GM12801 (cell line): ENCODE data around the gene CFAP74.

Experiments
- TF ChIP-seq, protein P1 (sequence below): IDR thresholded peaks from one replicate; pipeline ENCODE4 v1.5.1; 2011; ENCODE audit warnings: control low read depth; ENCODE audit not compliant: insufficient read length; ENCODE audit errors: extremely low read depth

Gene CFAP74

DNA sequence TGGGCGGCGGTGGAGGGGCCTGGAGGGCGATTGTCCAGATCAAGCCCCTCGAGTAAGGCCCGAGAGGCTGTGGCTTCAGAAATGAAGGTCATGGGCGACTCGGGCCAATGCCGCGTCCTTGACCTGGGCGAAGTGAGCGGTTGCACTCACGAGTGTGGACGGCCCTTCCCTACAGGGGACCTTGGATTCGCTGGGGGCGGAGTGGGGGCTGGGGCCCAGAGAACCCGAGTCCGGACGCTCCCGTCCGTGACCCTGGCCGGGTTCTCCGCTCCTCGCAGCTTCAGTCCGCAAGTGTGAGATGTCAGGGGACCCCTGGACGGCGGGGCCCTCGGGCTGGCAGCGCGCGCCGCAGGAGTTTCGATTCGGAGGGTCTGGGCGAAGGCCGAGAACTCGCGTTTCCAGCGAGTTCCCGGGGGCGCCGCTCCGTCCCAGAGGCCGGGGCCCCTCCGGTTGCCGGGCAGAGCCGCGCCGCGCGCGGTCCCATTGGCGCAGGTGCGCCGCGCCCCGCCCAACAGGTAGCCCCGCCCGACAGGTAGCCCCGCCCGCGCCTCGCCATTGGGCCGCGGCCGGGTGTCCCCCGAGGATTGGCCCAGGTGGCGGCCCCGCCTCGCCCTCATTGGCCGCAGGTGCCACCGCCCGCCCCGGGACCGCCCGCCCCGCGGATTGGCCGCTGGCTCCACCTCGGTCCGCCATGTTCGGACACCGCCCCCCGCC is 46.3 kb upstream of the CFAP74 start, which contains the start of gene PRKCZ:
TSS of gene PRKCZ (plus strand) at position 694 of the 714 bp plus-strand sequence. CDS start 220 bp downstream, outside the sequence.
- TF ChIP-seq, protein P1, sequence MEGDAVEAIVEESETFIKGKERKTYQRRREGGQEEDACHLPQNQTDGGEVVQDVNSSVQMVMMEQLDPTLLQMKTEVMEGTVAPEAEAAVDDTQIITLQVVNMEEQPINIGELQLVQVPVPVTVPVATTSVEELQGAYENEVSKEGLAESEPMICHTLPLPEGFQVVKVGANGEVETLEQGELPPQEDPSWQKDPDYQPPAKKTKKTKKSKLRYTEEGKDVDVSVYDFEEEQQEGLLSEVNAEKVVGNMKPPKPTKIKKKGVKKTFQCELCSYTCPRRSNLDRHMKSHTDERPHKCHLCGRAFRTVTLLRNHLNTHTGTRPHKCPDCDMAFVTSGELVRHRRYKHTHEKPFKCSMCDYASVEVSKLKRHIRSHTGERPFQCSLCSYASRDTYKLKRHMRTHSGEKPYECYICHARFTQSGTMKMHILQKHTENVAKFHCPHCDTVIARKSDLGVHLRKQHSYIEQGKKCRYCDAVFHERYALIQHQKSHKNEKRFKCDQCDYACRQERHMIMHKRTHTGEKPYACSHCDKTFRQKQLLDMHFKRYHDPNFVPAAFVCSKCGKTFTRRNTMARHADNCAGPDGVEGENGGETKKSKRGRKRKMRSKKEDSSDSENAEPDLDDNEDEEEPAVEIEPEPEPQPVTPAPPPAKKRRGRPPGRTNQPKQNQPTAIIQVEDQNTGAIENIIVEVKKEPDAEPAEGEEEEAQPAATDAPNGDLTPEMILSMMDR: no peak

DNA sequence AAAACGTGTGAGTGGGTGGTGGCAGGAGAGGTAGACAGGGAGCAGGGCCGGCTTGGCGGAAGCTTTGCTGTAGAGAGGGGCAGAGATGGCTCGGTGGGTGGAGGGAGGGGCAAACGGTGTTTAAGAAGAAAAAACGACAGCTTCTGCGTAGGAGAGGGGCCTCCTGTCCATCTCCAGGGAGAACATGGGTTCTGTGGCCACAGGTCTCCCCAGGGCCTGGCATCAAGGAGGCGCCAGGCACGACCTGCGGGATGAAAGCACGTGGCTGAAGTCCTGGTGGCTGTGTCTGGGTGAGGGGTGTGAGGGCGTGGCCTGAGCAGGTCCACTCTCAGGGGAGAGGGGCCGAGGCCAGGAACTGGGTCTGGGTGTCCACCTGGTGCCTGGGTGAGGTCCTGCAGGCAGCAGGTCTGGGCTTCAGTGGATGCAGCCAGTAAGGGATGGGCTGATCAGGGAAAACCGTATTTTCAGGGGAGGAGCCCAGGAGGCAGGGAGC is 45.7 kb upstream of the CFAP74 start:
- TF ChIP-seq, protein P1: no peak

DNA sequence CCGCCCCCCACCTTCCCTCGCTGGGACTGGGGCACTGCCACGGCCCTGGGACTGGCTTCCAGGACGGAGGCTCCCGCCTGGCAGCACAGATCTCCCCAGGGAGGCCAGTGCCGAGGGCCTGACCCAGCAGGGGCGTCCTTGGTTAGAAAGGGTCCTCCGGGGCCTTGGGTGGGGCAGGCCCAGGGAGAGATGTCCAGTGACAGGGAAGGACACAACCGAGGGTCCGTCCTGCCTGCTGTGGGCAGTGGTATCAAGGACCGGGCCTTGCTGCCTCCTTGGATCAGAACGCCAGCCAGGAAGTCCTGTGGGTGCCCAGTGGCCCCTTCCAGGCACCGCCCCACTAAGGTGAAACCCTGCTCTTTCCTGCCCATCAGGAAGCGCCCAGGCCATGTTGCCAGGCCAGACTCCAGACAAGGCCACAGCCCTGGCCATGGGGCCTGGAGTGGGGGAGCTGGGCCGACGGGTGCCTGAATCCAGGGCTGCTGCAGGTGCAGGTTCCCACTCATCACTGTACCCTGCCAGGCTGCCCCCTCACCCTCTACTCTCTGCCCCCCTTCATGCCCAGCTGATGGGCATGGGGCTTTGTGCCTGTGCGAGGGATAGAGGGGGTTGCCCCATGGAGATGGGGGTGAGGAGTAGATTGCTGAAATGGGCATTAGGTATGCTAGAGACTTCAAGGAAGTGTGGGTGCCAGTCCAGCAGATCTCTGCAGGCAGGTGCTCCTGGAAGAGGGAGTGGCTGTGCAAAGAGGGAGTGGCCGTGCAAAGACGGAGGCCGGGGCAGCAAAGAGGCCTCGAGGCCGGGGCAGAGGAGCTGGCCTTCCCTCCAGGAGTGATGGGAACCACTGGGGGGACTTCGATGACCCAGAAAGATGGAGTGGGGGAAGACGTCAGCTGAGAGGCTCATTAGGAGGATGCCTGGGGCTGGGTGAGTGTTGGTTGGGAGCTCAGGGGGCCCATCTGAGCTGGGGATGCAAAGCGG is 44.5 kb upstream of the CFAP74 start:
- TF ChIP-seq, protein P1: no peak

DNA sequence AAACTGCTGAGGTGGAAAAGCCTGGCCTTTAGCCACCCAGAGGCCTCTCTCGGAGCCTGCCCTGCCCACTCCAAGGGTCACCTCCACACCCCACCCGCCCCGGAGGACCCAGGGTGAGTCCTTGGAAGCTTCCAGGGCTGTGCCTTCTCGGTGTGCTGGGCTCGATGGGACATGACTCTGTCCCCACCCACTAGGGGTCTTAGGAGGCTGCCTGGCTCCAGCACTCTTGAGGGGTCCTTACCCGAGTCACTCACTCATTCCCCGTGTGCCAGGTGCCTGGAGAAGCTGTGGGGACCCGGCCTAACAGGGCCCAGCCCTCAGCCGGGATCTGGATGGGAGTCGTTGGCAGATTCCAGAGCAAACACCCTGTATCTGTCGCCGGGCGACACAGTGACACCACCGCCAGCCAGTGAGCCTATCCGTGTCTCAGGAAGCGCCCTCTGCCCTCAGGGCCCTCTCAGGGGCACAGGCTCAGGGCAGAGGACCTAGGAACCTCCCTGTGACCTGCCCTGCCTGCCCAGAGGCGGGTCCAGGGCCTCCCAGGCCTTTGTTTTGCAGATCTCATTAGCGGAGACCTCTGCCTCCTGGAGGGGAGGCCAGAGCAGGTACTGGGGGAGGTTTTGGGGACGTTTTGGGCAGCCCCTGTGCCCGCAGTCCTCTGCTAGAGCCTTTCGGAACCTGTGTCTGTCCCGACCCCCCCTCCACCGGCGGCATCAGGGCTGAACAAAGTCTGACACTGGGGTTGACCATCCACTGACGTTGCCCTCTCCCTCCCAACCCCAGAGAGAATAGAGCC is 43.6 kb upstream of the CFAP74 start:
- TF ChIP-seq, protein P1: no peak

DNA sequence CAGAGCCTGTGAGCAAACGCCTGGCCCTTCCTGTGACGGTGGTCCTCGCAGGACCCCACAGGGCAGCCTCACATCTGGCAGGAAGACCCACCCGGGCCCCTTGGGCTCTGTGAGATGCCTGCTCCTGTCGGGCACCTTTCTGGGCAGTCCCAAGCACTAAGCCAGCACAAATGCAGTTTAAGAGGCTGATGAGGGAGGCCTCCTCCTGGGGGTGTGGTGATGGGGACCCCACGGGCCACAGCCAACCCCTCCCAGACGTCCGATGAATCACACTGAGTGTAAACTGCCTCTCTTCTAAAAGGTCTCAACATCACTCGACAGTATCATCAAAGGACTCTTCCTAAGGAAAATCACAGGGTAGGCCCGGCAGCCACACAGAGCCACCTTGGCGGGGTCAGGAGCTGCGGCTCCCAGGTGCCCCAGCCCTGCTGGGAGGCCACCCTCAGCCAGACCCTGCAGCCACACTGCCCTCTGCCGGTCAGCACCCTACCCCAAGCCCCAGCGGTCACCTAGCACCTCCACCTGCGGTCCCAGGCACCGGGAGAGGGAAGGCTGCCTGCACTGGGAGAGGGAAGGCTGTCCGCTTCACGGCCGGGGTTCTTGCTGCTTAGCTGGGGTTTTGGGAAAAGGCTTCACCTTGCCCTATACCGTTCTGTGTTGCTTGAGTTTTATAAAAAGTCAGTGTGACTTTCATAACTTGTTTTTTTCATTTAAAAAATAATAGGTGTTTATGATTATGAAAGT is 42.8 kb upstream of the CFAP74 start:
- TF ChIP-seq, protein P1: no peak

DNA sequence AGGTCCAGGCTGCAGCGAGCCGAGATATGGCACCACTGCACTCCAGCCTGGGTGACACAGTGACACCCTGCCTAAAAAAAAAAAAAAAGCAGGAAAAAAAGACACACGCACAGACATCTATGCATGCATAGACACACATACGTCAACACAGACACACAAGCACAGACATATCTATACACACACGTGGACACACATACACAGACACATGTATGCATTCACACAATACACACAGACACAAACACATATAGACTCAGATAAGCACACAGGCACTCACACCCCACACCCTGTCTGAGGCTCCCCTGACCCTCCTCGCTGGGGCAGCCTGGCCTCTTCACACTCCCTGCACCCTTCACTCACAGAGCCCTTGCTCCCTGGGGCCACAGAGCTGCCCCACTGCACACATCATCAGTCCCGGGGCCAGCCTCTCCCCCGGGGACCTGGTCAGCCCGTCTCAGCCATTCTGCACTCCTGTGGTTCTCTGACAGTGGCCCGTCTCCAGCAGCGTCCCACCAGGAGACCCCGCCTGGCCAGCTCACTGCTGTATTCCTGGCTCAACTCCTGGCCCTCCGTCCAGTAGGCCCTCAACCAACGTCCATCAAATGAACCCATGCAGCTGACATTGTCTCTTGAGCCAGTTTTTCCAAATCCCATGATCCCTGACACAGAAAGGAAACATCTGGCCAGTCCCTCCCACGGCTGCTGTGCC is 42.0 kb upstream of the CFAP74 start:
- TF ChIP-seq, protein P1: no peak
